Measurements from ENCODE around the gene TRANK1.

The TRANK1 gene

DNA sequence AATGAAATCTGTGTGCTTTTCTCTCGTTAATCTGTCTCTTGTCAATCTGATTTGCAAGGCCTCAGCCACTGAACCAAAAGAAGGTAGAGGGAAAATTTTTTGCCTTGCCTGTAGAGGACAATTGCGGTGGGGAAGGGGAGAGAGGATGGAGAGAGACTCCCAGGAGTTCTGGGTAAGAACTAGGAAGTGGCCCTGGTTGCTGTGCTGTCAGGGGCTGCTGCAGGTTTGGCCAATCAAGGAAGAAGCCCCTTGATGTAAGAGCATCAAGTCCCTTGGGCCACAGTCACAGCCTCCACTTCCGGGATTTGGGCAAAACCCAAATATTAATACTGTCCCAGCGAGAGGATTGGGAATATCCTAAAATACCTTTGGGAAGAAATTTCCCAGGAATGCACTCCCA lies 43.3 kb downstream of the TRANK1 start:
- no peaks in the 10 kb centered on the region for H3K36me3 ChIP-seq (ENCODE audit: insufficient read depth)

DNA sequence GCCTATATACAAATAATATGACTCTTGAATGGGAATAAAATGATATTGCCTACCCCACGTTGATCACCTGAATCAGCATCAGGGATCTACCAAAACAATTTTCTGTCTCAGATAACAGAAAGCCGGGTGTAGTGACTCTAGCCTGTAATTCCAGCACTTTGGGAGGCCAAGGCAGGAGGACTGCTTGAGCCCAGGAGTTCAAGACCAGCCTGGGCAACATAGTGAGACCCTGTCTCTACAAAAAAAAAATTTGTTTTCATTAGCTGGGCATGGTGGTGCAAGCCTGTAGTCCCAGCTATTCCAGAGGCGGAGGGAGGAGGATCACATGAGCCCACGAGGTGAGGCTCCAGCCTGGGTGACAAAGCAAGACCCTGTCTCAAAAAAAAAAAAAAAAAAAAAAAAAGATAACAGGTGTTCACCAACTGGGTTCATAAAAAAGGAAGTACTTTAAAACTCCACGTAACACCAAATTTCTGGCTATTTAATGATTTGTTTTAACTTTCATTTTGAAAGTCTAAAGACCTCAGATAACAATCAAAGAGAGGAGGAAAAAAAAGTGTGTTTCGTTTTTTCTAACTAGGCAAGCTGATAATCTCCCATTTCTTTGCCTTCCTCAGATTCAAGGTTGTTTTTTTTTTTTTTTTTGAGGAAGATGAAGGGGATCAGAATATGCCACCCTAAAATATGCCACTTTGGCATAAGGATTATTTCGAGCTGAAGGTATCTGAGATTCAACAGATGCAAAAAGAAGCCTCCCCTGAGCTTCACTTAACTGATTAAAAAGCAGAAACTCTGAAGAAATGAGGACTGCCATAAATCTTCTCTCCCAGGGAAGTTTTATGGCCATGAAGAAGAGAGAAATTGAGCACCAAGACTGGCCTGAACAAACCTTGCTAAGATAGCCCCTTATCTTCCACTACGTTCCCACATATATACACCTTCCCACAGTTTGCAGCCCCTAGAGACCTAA lies 44.1 kb downstream of the TRANK1 start:
- no peak overlapping the region for H2AFZ ChIP-seq (ENCODE audit: low read depth)
- H3K36me3 ChIP-seq (ENCODE audit: insufficient read depth), result no peaks in the 10 kb centered on the region
- no peaks in the 10 kb centered on the region for H3K27me3 ChIP-seq (ENCODE audit: insufficient read depth, low read depth)
- no peak overlapping the region for H3K9ac ChIP-seq
- H3K4me2 ChIP-seq, result no peak overlapping the region
- no peaks in the 10 kb centered on the region for H4K20me1 ChIP-seq (ENCODE audit: insufficient read depth)
- no peaks in the 10 kb centered on the region for H3K4me1 ChIP-seq (ENCODE audit: low read depth, poor library complexity, severe bottlenecking)
- no peak overlapping the region for H3K4me3 ChIP-seq (IDR thresholded peaks at IDR 0.05; ENCODE audit: insufficient read depth, low read depth, low read length)
- H3K79me2 ChIP-seq (ENCODE audit: insufficient read depth, low read depth), result no peaks in the 10 kb centered on the region
- no peak overlapping the region for H3K27ac ChIP-seq
- TF ChIP-seq, protein P1, sequence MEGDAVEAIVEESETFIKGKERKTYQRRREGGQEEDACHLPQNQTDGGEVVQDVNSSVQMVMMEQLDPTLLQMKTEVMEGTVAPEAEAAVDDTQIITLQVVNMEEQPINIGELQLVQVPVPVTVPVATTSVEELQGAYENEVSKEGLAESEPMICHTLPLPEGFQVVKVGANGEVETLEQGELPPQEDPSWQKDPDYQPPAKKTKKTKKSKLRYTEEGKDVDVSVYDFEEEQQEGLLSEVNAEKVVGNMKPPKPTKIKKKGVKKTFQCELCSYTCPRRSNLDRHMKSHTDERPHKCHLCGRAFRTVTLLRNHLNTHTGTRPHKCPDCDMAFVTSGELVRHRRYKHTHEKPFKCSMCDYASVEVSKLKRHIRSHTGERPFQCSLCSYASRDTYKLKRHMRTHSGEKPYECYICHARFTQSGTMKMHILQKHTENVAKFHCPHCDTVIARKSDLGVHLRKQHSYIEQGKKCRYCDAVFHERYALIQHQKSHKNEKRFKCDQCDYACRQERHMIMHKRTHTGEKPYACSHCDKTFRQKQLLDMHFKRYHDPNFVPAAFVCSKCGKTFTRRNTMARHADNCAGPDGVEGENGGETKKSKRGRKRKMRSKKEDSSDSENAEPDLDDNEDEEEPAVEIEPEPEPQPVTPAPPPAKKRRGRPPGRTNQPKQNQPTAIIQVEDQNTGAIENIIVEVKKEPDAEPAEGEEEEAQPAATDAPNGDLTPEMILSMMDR (conservative IDR thresholded peaks at IDR 0.05; ENCODE audit: low read depth, low read length), result no peak

More for the DNA sequence above, 43.3 kb downstream of the TRANK1 start:
- Histone ChIP-seq H3K79me2 (ENCODE audit: insufficient read depth, low read depth) (no peaks in the 10 kb centered on the region), H3K4me2 (no peak overlapping the region), H3K4me3 (IDR thresholded peaks at IDR 0.05; ENCODE audit: insufficient read depth, low read depth, low read length) (no peak overlapping the region), H3K27me3 (ENCODE audit: insufficient read depth, low read depth) (no peaks in the 10 kb centered on the region), H2AFZ (ENCODE audit: low read depth) (no peak overlapping the region), H3K27ac (no peak overlapping the region), H3K4me1 (ENCODE audit: low read depth, poor library complexity, severe bottlenecking) (no peaks in the 10 kb centered on the region), H3K9ac (no peak overlapping the region), H4K20me1 (ENCODE audit: insufficient read depth) (no peaks in the 10 kb centered on the region)
- TF ChIP-seq, protein P1 (conservative IDR thresholded peaks at IDR 0.05; ENCODE audit: low read depth, low read length), result no peak

DNA sequence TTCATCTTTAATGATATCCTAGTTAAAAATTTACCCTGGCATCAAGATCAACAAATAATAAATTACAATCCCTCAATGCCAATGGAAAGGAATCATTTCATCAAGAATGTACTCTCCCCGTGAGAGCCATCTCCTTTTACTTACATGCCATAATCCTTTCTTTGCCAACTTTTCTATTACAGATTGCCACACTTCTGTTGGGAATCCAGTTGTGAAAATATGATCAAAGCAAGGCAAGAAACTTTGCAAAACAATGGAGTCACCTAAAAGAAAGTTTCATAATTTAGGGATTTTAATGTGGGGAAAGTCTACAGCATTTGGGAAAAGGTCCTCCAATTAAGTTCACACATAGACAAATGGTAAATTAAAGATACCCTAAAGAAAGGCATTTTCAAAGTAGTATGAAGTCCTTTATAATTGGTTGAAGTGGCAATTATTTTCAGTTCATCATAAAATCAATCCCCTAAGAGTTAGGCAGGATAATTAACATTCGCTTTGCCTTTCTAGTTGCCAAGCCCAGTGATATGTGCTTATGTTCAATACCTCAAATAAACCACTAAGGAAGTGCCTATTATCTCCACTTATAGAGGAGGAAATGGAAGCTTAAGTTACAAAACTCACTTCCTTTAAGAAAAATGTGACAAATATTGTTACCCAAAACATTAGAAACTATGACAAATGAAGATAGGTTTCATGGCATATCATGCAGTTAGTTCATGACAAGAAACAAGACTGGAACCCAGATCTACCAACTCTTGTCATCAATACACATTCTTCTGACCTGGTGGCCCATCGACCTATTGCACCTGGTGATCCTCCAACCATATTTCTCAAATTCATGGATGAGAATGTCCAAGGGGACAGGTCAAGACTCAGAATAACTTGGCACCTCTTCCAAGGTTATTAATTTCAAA lies 49.1 kb downstream of the TRANK1 start:
- Histone ChIP-seq H3K4me1 (ENCODE audit: low read depth, poor library complexity, severe bottlenecking) (no peaks in the 10 kb centered on the region), H4K20me1 (ENCODE audit: insufficient read depth) (no peaks in the 10 kb centered on the region), H3K79me2 (ENCODE audit: insufficient read depth, low read depth) (no peaks in the 10 kb centered on the region), H3K27ac (no peak overlapping the region), H3K4me3 (IDR thresholded peaks at IDR 0.05; ENCODE audit: insufficient read depth, low read depth, low read length) (no peak overlapping the region), H3K9ac (no peak overlapping the region), H2AFZ (ENCODE audit: low read depth) (no peak overlapping the region), H3K4me2 (no peak overlapping the region), H3K36me3 (ENCODE audit: insufficient read depth) (no peaks in the 10 kb centered on the region), H3K27me3 (ENCODE audit: insufficient read depth, low read depth) (no peaks in the 10 kb centered on the region)
- TF ChIP-seq, protein P1 (conservative IDR thresholded peaks at IDR 0.05; ENCODE audit: low read depth, low read length), result no peak

DNA sequence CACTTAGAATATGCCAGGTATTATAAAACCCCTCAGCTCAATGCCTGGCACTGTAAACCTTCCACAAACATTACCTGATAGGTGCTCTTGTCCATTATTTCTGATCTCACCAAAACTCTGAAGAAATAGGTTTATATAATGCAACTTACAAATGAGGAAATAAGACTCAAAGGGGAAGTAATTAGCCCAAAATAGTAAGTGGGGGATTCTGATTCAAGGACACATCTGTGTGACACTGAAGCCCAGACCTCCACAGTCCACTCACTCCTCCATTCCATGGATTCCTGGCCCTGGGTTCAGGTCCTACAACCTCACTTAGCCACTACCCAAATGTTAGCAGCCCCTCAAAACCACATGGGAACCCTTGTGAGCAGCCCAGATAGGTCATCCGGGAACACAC lies 49.9 kb downstream of the TRANK1 start:
- TF ChIP-seq, protein P1 (conservative IDR thresholded peaks at IDR 0.05; ENCODE audit: low read depth, low read length), result no peak
- no peak overlapping the region for H3K27ac ChIP-seq
- no peaks in the 10 kb centered on the region for H4K20me1 ChIP-seq (ENCODE audit: insufficient read depth)
- no peak overlapping the region for H3K9ac ChIP-seq
- H3K4me3 ChIP-seq (IDR thresholded peaks at IDR 0.05; ENCODE audit: insufficient read depth, low read depth, low read length), result no peak overlapping the region
- H3K4me2 ChIP-seq, result no peak overlapping the region
- H3K36me3 ChIP-seq (ENCODE audit: insufficient read depth), result no peaks in the 10 kb centered on the region
- no peak overlapping the region for H2AFZ ChIP-seq (ENCODE audit: low read depth)
- no peaks in the 10 kb centered on the region for H3K4me1 ChIP-seq (ENCODE audit: low read depth, poor library complexity, severe bottlenecking)
- no peaks in the 10 kb centered on the region for H3K27me3 ChIP-seq (ENCODE audit: insufficient read depth, low read depth)
- no peaks in the 10 kb centered on the region for H3K79me2 ChIP-seq (ENCODE audit: insufficient read depth, low read depth)

Data from KMS-11 (cell line).